ENCODE results near the gene SLC2A4RG.

GRCh38 chr20:63733579-63734081 is 5.9 kb upstream of the SLC2A4RG start:
- no peak for TF ChIP-seq CTCF (IDR thresholded peaks at IDR 0.05 in 8 of 11, conservative IDR thresholded peaks at IDR 0.05 in 3 of 11)
- peak in 1 of 3 donors; percentile 55 for TF ChIP-seq POLR2AphosphoS5 (IDR thresholded peaks at IDR 0.05)
- TF ChIP-seq POLR2A (IDR thresholded peaks at IDR 0.05) = no peak

Data from spleen (tissue), 7 donors.